MCF 10A (cell line): Measurements from ENCODE around the gene PFAS. TPM values are rescaled to one million over a fixed set of nuclear protein-coding genes. Genes with fewer than 3 reads are reported as not detected.
"Not testable (repeated sequence)": the region's sequence is repeated elsewhere in the genome, so short reads cannot be mapped to it uniquely, and the experiment has no call there.

Source experiments
- BruUV-seq: library from RNA; stranded (reverse); fragments of 400-500 nt; replicated peaks from 2 replicates; lab custom pipeline; 2021; lab: Mats Ljungman, UMichigan
- CTCF ChIA-PET: fragments of 300-600 bp; sonication (Branson Sonifier 250); formaldehyde crosslinking; extraction: SDS; loops from one replicate; lab custom pipeline; 2021; ENCODE audit warnings: antibody characterized with exemption, inconsistent platforms; lab: Yijun Ruan, JAX
- POLR2A ChIA-PET: fragments of 300-600, 350-650 bp; sonication (Branson Sonifier 250); formaldehyde crosslinking; extraction: SDS; loops from one replicate; lab custom pipeline; 2020; ENCODE audit warnings: antibody characterized with exemption, inconsistent platforms; lab: Yijun Ruan, JAX
- DNase-seq: peaks from one replicate; pipeline ENCODE4 v3.0.0-alpha.2; 2018; ENCODE audit not compliant: unreplicated experiment
- H3K27ac Mint-ChIP-seq: one replicate; pipeline ENCODE4 v1.8.0; 2022; ENCODE audit warnings: mild to moderate bottlenecking, low read depth, mixed read lengths; ENCODE audit not compliant: unreplicated experiment
- H3K27me3 Mint-ChIP-seq: one replicate; pipeline ENCODE4 v1.8.0; 2022; ENCODE audit warnings: mixed read lengths; ENCODE audit not compliant: insufficient read depth, unreplicated experiment
- H3K36me3 Mint-ChIP-seq: one replicate; pipeline ENCODE4 v1.8.0; 2022; ENCODE audit warnings: mild to moderate bottlenecking, moderate library complexity, mixed read lengths; ENCODE audit not compliant: insufficient read depth, unreplicated experiment
- H3K4me1 Mint-ChIP-seq: one replicate; pipeline ENCODE4 v1.8.0; 2022; ENCODE audit warnings: mixed read lengths; ENCODE audit not compliant: insufficient read depth, unreplicated experiment
- H3K4me3 Mint-ChIP-seq: one replicate; pipeline ENCODE4 v1.8.0; 2022; ENCODE audit warnings: mild to moderate bottlenecking, moderate library complexity, mixed read lengths; ENCODE audit not compliant: unreplicated experiment
- H3K9me3 Mint-ChIP-seq: one replicate; pipeline ENCODE4 v1.8.0; 2022; ENCODE audit warnings: mixed read lengths; ENCODE audit not compliant: unreplicated experiment
- intact Hi-C: fragments of 100-400 bp; cut with micrococcal nuclease; formaldehyde crosslinking; loops from 2 replicates; pipeline ENCODE4 v1.14.1; 2022
- total RNA-seq: library from RNA; stranded (reverse); gene quantifications from 2 replicates; pipeline ENCODE4 v1.2.3, GENCODE V29; 2022
- TF ChIP-seq, protein P1 (sequence below): fragments of 200-600 bp; IDR thresholded peaks from one replicate; pipeline ENCODE4 v1.8.0; 2022; ENCODE audit warnings: antibody characterized with exemption, mild to moderate bottlenecking; ENCODE audit not compliant: unreplicated experiment

The PFAS gene
- total RNA-seq, 1 experiment from 2014 or later: 66.2 TPM

GRCh38 chr17:8209907-8210760, 39.0 kb upstream of the PFAS start, which contains the start of gene AURKB:
Gene AURKB, minus strand, starts transcription at chr17:8210575. Its CDS starts 351 bp downstream, at chr17:8210224.
- ChIA-PET POLR2A (interaction anchor here (0.6 to 5.7 kb wide), 17 partner anchors 10 to 421 kb away, joined by 3 to 72 read pairs (median 6); partner anchors contain the start of genes BORCS6, CNTROB, CTC1 and PER1), CTCF (interaction anchor here (0.5 to 1.6 kb wide), 6 partner anchors 11 to 357 kb away, joined by 3 to 6 read pairs (median 4); no protein-coding TSS in a partner anchor)
- intact Hi-C loops: no loop called here
- peak within 1 kb of the TSS; percentile 91 for H3K4me3 Mint-ChIP-seq
- peak; percentile 99 for DNase-seq
- peaks cover 6% of the 10 kb centered on the region for H3K36me3 Mint-ChIP-seq
- no peaks in the 10 kb centered on the region for H3K9me3 Mint-ChIP-seq
- BruUV-seq: TSS peak; percentile 84
- peaks cover 6% of the 10 kb centered on the region for H3K4me1 Mint-ChIP-seq
- H3K27me3 Mint-ChIP-seq: no peaks in the 10 kb centered on the region
- H3K27ac Mint-ChIP-seq: peak within 1 kb of the TSS; percentile 91
- TF ChIP-seq, protein P1, sequence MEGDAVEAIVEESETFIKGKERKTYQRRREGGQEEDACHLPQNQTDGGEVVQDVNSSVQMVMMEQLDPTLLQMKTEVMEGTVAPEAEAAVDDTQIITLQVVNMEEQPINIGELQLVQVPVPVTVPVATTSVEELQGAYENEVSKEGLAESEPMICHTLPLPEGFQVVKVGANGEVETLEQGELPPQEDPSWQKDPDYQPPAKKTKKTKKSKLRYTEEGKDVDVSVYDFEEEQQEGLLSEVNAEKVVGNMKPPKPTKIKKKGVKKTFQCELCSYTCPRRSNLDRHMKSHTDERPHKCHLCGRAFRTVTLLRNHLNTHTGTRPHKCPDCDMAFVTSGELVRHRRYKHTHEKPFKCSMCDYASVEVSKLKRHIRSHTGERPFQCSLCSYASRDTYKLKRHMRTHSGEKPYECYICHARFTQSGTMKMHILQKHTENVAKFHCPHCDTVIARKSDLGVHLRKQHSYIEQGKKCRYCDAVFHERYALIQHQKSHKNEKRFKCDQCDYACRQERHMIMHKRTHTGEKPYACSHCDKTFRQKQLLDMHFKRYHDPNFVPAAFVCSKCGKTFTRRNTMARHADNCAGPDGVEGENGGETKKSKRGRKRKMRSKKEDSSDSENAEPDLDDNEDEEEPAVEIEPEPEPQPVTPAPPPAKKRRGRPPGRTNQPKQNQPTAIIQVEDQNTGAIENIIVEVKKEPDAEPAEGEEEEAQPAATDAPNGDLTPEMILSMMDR: no peak

DNA sequence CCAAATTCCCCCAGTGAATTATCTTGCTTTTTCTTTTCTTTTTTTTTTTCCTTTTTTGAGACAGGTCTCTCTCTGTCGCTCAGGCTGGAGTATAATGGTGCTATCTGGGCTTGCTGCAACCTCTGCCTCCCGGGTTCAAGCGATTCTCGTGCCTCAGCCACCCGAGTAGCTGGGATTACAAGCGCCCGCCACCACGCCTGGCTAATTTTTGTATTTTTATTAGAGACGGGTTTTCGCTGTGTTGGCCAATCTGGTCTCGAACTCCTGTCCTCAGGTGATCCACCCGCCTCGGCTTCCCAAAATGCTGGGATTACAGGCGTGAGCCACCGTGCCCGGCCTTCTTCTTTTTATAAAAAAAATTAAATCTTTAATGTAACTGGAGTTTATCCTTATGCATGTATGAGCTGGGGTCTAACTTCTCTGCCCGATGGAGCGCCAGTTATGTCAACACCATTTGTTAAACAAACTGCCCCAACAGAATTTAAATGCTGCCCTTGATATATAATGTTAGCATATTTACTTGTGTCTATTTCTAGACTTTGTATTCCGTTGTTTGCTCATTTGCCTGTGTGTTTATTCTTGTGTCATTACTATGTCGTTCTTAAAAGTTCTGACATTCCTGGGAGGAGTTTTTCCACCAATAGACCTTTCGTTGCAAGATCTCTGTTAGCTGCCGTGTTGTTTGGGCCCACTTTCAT, 38.2 kb upstream of the PFAS start:
- intact Hi-C loops: no loop called here
- Mint-ChIP-seq H3K9me3 (no peaks in the 10 kb centered on the region), H3K27ac (peak overlapping the region; percentile 91), H3K36me3 (peaks cover 6% of the 10 kb centered on the region), H3K4me3 (peak overlapping the region; percentile 91), H3K27me3 (no peaks in the 10 kb centered on the region), H3K4me1 (peaks cover 6% of the 10 kb centered on the region)
- ChIA-PET CTCF (interaction anchor here (0.6 to 1.6 kb wide), 4 partner anchors 11 to 55 kb away, joined by 3 to 6 read pairs (median 5); no protein-coding TSS in a partner anchor), POLR2A (interaction anchor here (0.6 to 5.7 kb wide), 17 partner anchors 10 to 558 kb away, joined by 3 to 72 read pairs (median 6); partner anchors contain the start of genes BORCS6, CNTROB, CTC1 and PER1)
- no TSS peak for BruUV-seq
- TF ChIP-seq, protein P1: no peak
- DNase-seq: no peak

- peaks cover 6% of the 10 kb centered on the region for H3K4me1 Mint-ChIP-seq
- no peaks in the 10 kb centered on the region for H3K9me3 Mint-ChIP-seq
- ChIA-PET POLR2A (interaction anchor here (1.1 to 5.7 kb wide), 4 partner anchors 9 to 25 kb away, joined by 3 to 72 read pairs (median 19); no protein-coding TSS in a partner anchor), CTCF (interaction anchor here (0.7 to 1.3 kb wide), 3 partner anchors 83 to 280 kb away, joined by 3 to 4 read pairs (median 3); partner anchors contain the start of genes CNTROB and SLC25A35)
- TF ChIP-seq, protein P1: no peak
- DNase-seq: peak; percentile 62
- no peak overlapping the region for H3K27ac Mint-ChIP-seq
- H3K36me3 Mint-ChIP-seq: peaks cover 6% of the 10 kb centered on the region
- no TSS peak for BruUV-seq
- H3K4me3 Mint-ChIP-seq: no peak overlapping the region
- intact Hi-C loops: no loop called here
- H3K27me3 Mint-ChIP-seq: no peaks in the 10 kb centered on the region
These were observed 36.5 kb upstream of the PFAS start for GRCh38 chr17:8212312-8213180.

- DNase-seq, CTCF ChIA-PET, BruUV-seq, H3K27me3 Mint-ChIP-seq, intact Hi-C loops, H3K4me3 Mint-ChIP-seq, H3K27ac Mint-ChIP-seq, H3K4me1 Mint-ChIP-seq, H3K9me3 Mint-ChIP-seq: not testable (repeated sequence)
- POLR2A ChIA-PET: interaction anchor here (1.5 to 2.7 kb wide), 2 partner anchors 8 to 26 kb away, joined by 8 to 9 read pairs; no protein-coding TSS in a partner anchor
- H3K36me3 Mint-ChIP-seq: peaks cover 11% of the 10 kb centered on the region
These were observed 35.1 kb upstream of the PFAS start for GRCh38 chr17:8214000-8214399.
